OCI-LY1 (cell line): ENCODE data around the gene DMRTC2.
A peak's percentile ranks its signal among the peaks of the same experiment; 100 is the strongest.

Experiments
- H2AFZ ChIP-seq: fragments of 200-600 bp; sonication (generic), shearing (Covaris generic); 2 replicates; pipeline ENCODE4 v1.6.0; 2014; ENCODE audit warnings: antibody characterized with exemption, mild to moderate bottlenecking, low read length
- H3F3A ChIP-seq: fragments of 200-600 bp; sonication (generic), shearing (Covaris generic); 2 replicates; pipeline ENCODE4 v1.6.0; 2014; ENCODE audit warnings: mild to moderate bottlenecking, antibody characterized with exemption, low read length, moderate library complexity; ENCODE audit not compliant: insufficient read depth
- H3K27ac ChIP-seq: fragments of 200-600 bp; sonication (generic); 2 replicates; pipeline ENCODE4 v1.5.1; 2014; ENCODE audit warnings: low read length, mixed run types, mild to moderate bottlenecking, low read depth; ENCODE audit not compliant: poor library complexity, severe bottlenecking
- H3K27me3 ChIP-seq: fragments of 200-600 bp; sonication (generic); 2 replicates; pipeline ENCODE4 v1.6.0; 2014; ENCODE audit warnings: antibody characterized with exemption, mild to moderate bottlenecking, low read length, moderate library complexity; ENCODE audit not compliant: insufficient read depth
- H3K36me3 ChIP-seq: fragments of 200-600 bp; sonication (generic); 2 replicates; pipeline ENCODE4 v1.6.1; 2014; ENCODE audit warnings: mild to moderate bottlenecking, antibody characterized with exemption, low read length, moderate library complexity, mixed read lengths; ENCODE audit not compliant: insufficient read depth
- H3K4me1 ChIP-seq: fragments of 200-600 bp; sonication (generic); 2 replicates; pipeline ENCODE4 v1.5.1; 2014; ENCODE audit warnings: mild to moderate bottlenecking, low read length, moderate library complexity; ENCODE audit not compliant: insufficient read depth, severe bottlenecking
- H3K4me2 ChIP-seq: fragments of 200-600 bp; sonication (generic), shearing (Covaris generic); 2 replicates; pipeline ENCODE4 v1.6.1; 2014; ENCODE audit warnings: low read length
- H3K4me3 ChIP-seq: fragments of 200-600 bp; sonication (generic); 2 replicates; pipeline ENCODE4 v1.5.1; 2014; ENCODE audit warnings: low read length, low read depth, mild to moderate bottlenecking, mixed read lengths; ENCODE audit not compliant: poor library complexity, severe bottlenecking
- H3K79me2 ChIP-seq: fragments of 200-600 bp; shearing (Covaris generic); 2 replicates; pipeline ENCODE4 v1.6.1; 2016; ENCODE audit warnings: mixed run types, low read length, mixed read lengths; ENCODE audit not compliant: insufficient read depth
- H3K9ac ChIP-seq: fragments of 200-600 bp; sonication (generic), shearing (Covaris generic); 2 replicates; pipeline ENCODE4 v1.6.1; 2014; ENCODE audit warnings: mild to moderate bottlenecking, low read length, mixed read lengths
- H3K9me2 ChIP-seq: fragments of 200-600 bp; sonication (generic), shearing (Covaris generic); 2 replicates; pipeline ENCODE4 v1.6.1; 2014; ENCODE audit warnings: low read depth, mild to moderate bottlenecking, low read length, mixed read lengths
- H3K9me3 ChIP-seq: fragments of 200-600 bp; shearing (Covaris generic); 2 replicates; pipeline ENCODE4 v1.6.1; 2014; ENCODE audit warnings: low read length, mixed read lengths
- H4K20me1 ChIP-seq: fragments of 200-600 bp; sonication (generic), shearing (Covaris generic); 2 replicates; pipeline ENCODE4 v1.6.0; 2016; ENCODE audit warnings: mild to moderate bottlenecking, low read length; ENCODE audit not compliant: insufficient read depth
- EZH2 ChIP-seq: fragments of 200-600 bp; sonication (generic), shearing (Covaris generic); IDR thresholded peaks from 2 replicates; pipeline ENCODE4 v1.8.0; 2017; ENCODE audit warnings: borderline replicate concordance, mixed run types, mild to moderate bottlenecking, antibody characterized with exemption, low read length, moderate library complexity, mixed read lengths
- TF ChIP-seq, protein P1 (sequence below): fragments of 200-600 bp; sonication (generic), shearing (Covaris generic); IDR thresholded peaks from 2 replicates; pipeline ENCODE4 v1.5.1; 2017; ENCODE audit warnings: mild to moderate bottlenecking, antibody characterized with exemption, low read length, moderate library complexity, mixed read lengths

Gene DMRTC2

DNA sequence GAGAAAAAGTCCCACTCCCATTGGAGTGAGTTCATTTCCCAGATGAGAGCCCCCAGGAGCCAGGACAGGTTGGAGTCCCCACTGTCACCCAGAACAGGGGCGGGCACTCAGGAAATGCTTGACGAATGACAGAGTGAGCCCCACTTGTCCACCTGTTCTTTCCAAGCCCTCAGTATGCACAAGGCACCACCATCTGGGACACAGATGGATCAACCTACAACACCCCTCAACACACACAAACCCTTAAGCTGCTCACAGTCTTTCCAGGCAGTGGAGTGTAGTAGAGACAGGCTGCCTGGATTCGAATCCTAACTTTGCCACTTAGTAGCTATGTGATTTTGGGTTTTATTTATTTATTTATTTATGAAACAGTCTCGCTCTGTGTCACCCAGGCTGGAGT is 46.1 kb downstream of the DMRTC2 start:
- H2AFZ ChIP-seq, result no peak overlapping the region
- H3K4me2 ChIP-seq, result no peak overlapping the region
- no peaks in the 10 kb centered on the region for H4K20me1 ChIP-seq
- no peak overlapping the region for H3K27ac ChIP-seq
- H3K9me2 ChIP-seq, result no peaks in the 10 kb centered on the region
- H3F3A ChIP-seq, result no peaks in the 10 kb centered on the region
- peaks cover 23% of the 10 kb centered on the region for H3K4me1 ChIP-seq
- no peaks in the 10 kb centered on the region for H3K27me3 ChIP-seq
- TF ChIP-seq, protein P1, sequence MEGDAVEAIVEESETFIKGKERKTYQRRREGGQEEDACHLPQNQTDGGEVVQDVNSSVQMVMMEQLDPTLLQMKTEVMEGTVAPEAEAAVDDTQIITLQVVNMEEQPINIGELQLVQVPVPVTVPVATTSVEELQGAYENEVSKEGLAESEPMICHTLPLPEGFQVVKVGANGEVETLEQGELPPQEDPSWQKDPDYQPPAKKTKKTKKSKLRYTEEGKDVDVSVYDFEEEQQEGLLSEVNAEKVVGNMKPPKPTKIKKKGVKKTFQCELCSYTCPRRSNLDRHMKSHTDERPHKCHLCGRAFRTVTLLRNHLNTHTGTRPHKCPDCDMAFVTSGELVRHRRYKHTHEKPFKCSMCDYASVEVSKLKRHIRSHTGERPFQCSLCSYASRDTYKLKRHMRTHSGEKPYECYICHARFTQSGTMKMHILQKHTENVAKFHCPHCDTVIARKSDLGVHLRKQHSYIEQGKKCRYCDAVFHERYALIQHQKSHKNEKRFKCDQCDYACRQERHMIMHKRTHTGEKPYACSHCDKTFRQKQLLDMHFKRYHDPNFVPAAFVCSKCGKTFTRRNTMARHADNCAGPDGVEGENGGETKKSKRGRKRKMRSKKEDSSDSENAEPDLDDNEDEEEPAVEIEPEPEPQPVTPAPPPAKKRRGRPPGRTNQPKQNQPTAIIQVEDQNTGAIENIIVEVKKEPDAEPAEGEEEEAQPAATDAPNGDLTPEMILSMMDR, result no peak
- no peak for TF ChIP-seq EZH2
- H3K79me2 ChIP-seq, result no peaks in the 10 kb centered on the region
- H3K4me3 ChIP-seq, result no peak overlapping the region
- no peaks in the 10 kb centered on the region for H3K9me3 ChIP-seq
- peaks cover 54% of the 10 kb centered on the region for H3K36me3 ChIP-seq
- H3K9ac ChIP-seq, result no peak overlapping the region

GRCh38 chr19:41892173-41892902 is 47.5 kb downstream of the DMRTC2 start:
- H4K20me1 ChIP-seq, result no peaks in the 10 kb centered on the region
- H3K9me3 ChIP-seq, result no peaks in the 10 kb centered on the region
- TF ChIP-seq, protein P1, result no peak
- TF ChIP-seq EZH2, result no peak
- H3K4me1 ChIP-seq, result peaks cover 9% of the 10 kb centered on the region
- H3K9ac ChIP-seq, result no peak overlapping the region
- no peak overlapping the region for H3K4me3 ChIP-seq
- no peak overlapping the region for H3K4me2 ChIP-seq
- peaks cover 64% of the 10 kb centered on the region for H3K36me3 ChIP-seq
- no peaks in the 10 kb centered on the region for H3K79me2 ChIP-seq
- H3K27me3 ChIP-seq, result no peaks in the 10 kb centered on the region
- no peaks in the 10 kb centered on the region for H3F3A ChIP-seq
- H2AFZ ChIP-seq, result no peak overlapping the region
- H3K27ac ChIP-seq, result no peak overlapping the region
- H3K9me2 ChIP-seq, result no peaks in the 10 kb centered on the region

DNA sequence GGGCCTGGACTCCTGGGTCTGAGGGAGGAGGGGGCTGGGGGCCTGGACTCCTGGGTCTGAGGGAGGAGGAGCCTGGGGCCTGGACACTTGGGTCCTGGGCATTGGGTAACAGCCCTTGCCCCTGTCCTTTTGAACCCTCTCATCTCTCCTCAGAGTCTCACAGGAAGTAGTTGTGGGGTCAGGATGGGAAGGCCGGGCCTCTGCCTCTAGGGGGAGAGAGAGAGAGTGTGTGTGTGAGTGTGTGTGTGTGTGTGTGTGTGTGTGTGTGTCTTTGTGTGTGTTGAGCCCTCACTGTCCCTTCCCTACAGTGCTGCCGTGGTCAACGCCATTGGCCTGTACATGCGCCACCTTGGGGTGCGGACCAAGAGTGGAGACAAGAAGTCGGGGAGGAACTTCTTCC is 49.1 kb downstream of the DMRTC2 start:
- H3K27ac ChIP-seq, result peak overlapping the region; percentile 55
- H3K36me3 ChIP-seq, result peaks cover 67% of the 10 kb centered on the region
- no peaks in the 10 kb centered on the region for H3K27me3 ChIP-seq
- no peaks in the 10 kb centered on the region for H3K9me2 ChIP-seq
- H3K9ac ChIP-seq, result no peak overlapping the region
- no peaks in the 10 kb centered on the region for H3K4me1 ChIP-seq
- no peak overlapping the region for H3K4me2 ChIP-seq
- no peaks in the 10 kb centered on the region for H3F3A ChIP-seq
- H4K20me1 ChIP-seq, result no peaks in the 10 kb centered on the region
- no peak for TF ChIP-seq EZH2
- TF ChIP-seq, protein P1, result peak; percentile 28; the same call in 1 of the 2 replicates
- H3K4me3 ChIP-seq, result no peak overlapping the region
- no peaks in the 10 kb centered on the region for H3K9me3 ChIP-seq
- H3K79me2 ChIP-seq, result no peaks in the 10 kb centered on the region
- H2AFZ ChIP-seq, result no peak overlapping the region
